Testis (tissue), 3 donors: Measurements from ENCODE around the gene NACC2. TPM values are rescaled to one million over a fixed set of nuclear protein-coding genes. Genes with fewer than 3 reads are reported as not detected.

ENCODE experiments used
- DNase-seq: peaks from one replicate; pipeline ENCODE4 v3.0.0-alpha.2; 2019
- H3K27ac ChIP-seq, 2 donors: fragments of 200-600 bp; sonication (generic); one replicate each; pipeline ENCODE4 v1.5.1; 2019
- H3K27me3 ChIP-seq: fragments of 200-600 bp; sonication (generic); one replicate; pipeline ENCODE4 v1.5.1; 2019
- H3K36me3 ChIP-seq: fragments of 200-600 bp; sonication (generic); one replicate; pipeline ENCODE4 v1.5.1; 2017; ENCODE audit warnings: low read depth; ENCODE audit errors: missing control alignments
- H3K4me1 ChIP-seq: fragments of 200-600 bp; sonication (generic); one replicate; pipeline ENCODE4 v1.5.1; 2019
- H3K4me3 ChIP-seq, 2 donors: fragments of 200-600 bp; sonication (generic); one replicate each; pipeline ENCODE4 v1.5.1; 2017 to 2019
- H3K9me3 ChIP-seq: fragments of 200-600 bp; sonication (generic); one replicate; pipeline ENCODE4 v1.5.1; 2017
- POLR2A ChIP-seq: fragments of 450-650 bp; IDR thresholded peaks from one replicate; pipeline ENCODE4 v1.6.1; 2017; ENCODE audit warnings: antibody characterized with exemption, mild to moderate bottlenecking, moderate library complexity
- WGBS, 2 donors: methylation state at CpG; one replicate each; pipeline ENCODE4 v1.1.5; 2018; 5-methylcytosine and 5-hydroxymethylcytosine counted together
- intact Hi-C: fragments of 100-400 bp; cut with DNase I; formaldehyde crosslinking; loops from one replicate; pipeline ENCODE4 v1.15.1; 2023; ENCODE audit warnings: low total_unique reads
- polyA plus RNA-seq: library from polyadenylated mRNA; stranded (reverse); fragments of 350-450 nt; fragmentation: Illumina TruSeq; extraction: RNeasy Lipid Tissue Mini Kit (QIAGEN cat#74804); gene quantifications from one replicate; pipeline ENCODE4 v1.2.3, GENCODE V29; 2014; ENCODE audit warnings: low read depth, low replicate concordance; ENCODE audit not compliant: insufficient read depth
- total RNA-seq, 2 donors: library from RNA; depleted of rRNA; stranded (reverse); fragments of >200 nt; gene quantifications; one replicate each; pipeline ENCODE4 v1.2.3, GENCODE V29; 2016
- TF ChIP-seq, protein P1 (sequence below), 3 experiments: fragments of 450-650 bp in 2 of 3; fragments of 200-600 bp in 1 of 3; sonication (generic) in 1 of 3; IDR thresholded peaks; one replicate each; pipeline ENCODE4 v1.5.1; 2016 to 2019; ENCODE audit warnings: antibody characterized with exemption in 3 of 3, mild to moderate bottlenecking in 2 of 3, moderate library complexity in 1 of 3

NACC2 gene
- total and polyA plus RNA-seq, 3 donors from 2014 or later = 29.3 to 49.7 (median 49.5) TPM

GRCh38 chr9:135992486-135993408, 102.3 kb downstream of the NACC2 start:
- peak overlapping the region; percentile 82 to 89 for H3K27ac ChIP-seq

DNA sequence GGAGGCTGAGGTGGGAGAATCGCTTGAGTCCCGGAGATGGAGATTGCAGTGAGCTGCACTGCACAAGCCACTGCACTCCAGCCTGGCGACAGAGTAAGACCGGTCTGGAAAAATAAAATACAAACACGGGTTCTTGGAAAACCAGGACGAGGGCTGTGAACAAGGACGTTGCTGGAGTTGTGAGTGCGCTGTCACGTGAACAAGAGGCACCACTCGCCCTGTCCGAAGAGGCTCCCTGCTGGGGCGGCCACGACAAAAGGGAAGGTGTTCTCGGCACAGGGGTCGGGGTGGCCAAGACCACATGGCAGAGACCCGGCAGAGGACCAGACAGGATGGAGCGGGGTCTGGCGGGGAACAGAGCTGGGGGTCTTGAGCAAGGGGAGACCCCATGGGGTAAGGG, 103.3 kb downstream of the NACC2 start:
- H3K27me3 ChIP-seq = no peaks in the 10 kb centered on the region
- intact Hi-C loops = no loop called here
- H3K27ac ChIP-seq = peak overlapping the region; percentile 82 to 89
- no peak overlapping the region for H3K4me3 ChIP-seq
- TF ChIP-seq POLR2A = no peak
- TF ChIP-seq, protein P1, sequence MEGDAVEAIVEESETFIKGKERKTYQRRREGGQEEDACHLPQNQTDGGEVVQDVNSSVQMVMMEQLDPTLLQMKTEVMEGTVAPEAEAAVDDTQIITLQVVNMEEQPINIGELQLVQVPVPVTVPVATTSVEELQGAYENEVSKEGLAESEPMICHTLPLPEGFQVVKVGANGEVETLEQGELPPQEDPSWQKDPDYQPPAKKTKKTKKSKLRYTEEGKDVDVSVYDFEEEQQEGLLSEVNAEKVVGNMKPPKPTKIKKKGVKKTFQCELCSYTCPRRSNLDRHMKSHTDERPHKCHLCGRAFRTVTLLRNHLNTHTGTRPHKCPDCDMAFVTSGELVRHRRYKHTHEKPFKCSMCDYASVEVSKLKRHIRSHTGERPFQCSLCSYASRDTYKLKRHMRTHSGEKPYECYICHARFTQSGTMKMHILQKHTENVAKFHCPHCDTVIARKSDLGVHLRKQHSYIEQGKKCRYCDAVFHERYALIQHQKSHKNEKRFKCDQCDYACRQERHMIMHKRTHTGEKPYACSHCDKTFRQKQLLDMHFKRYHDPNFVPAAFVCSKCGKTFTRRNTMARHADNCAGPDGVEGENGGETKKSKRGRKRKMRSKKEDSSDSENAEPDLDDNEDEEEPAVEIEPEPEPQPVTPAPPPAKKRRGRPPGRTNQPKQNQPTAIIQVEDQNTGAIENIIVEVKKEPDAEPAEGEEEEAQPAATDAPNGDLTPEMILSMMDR (IDR thresholded peaks at IDR 0.05) = no peak
- peaks cover 28% of the 10 kb centered on the region for H3K4me1 ChIP-seq
- WGBS, 2 donors = 87 to 90% methylated on average over 18 of the region's 18 CpGs
- DNase-seq = no peak
- H3K36me3 ChIP-seq = no peaks in the 10 kb centered on the region
- no peaks in the 10 kb centered on the region for H3K9me3 ChIP-seq

More at GRCh38 chr9:135992486-135993408, 102.3 kb downstream of the NACC2 start:
- H3K9me3 ChIP-seq = no peaks in the 10 kb centered on the region
- peak; percentile 83 for DNase-seq
- H3K27me3 ChIP-seq = no peaks in the 10 kb centered on the region
- peaks cover 28% of the 10 kb centered on the region for H3K4me1 ChIP-seq
- WGBS, 2 donors = 23 to 36% methylated on average over 23 to 30 of the region's 32 CpGs
- intact Hi-C loops = no loop called here
- H3K36me3 ChIP-seq = no peaks in the 10 kb centered on the region
- H3K4me3 ChIP-seq = no peak overlapping the region
- TF ChIP-seq POLR2A = no peak
- TF ChIP-seq, protein P1 (IDR thresholded peaks at IDR 0.05) = no peak

- no peak for TF ChIP-seq POLR2A
- TF ChIP-seq, protein P1 (IDR thresholded peaks at IDR 0.05) = no peak
- H3K4me1 ChIP-seq = peaks cover 28% of the 10 kb centered on the region
- intact Hi-C loops = no loop called here
- DNase-seq = no peak
- WGBS, 2 donors = 37 to 38% methylated on average over 12 to 20 of the region's 21 CpGs
- no peak overlapping the region for H3K27ac ChIP-seq
- H3K36me3 ChIP-seq = no peaks in the 10 kb centered on the region
- H3K9me3 ChIP-seq = no peaks in the 10 kb centered on the region
- no peak overlapping the region for H3K4me3 ChIP-seq
- no peaks in the 10 kb centered on the region for H3K27me3 ChIP-seq
These were observed 104.3 kb downstream of the NACC2 start for GRCh38 chr9:135990468-135991429.

- H3K36me3 ChIP-seq = no peaks in the 10 kb centered on the region
- TF ChIP-seq, protein P1 (IDR thresholded peaks at IDR 0.05) = no peak
- TF ChIP-seq POLR2A = no peak
- no peak overlapping the region for H3K4me3 ChIP-seq
- H3K27me3 ChIP-seq = no peaks in the 10 kb centered on the region
- intact Hi-C loops = no loop called here
- DNase-seq = no peak
- peaks cover 28% of the 10 kb centered on the region for H3K4me1 ChIP-seq
- no peaks in the 10 kb centered on the region for H3K9me3 ChIP-seq
- H3K27ac ChIP-seq = no peak overlapping the region
- WGBS, 2 donors = 61 to 67% methylated on average over 3 to 36 of the region's 36 CpGs
These were observed 105.2 kb downstream of the NACC2 start for GRCh38 chr9:135989722-135990467.
